Colonic mucosa (tissue), 4 donors: ENCODE results near the gene APOL1. TPM values are rescaled to one million over a fixed set of nuclear protein-coding genes. Genes with fewer than 3 reads are reported as not detected.
"Not testable (repeated sequence)": the region's sequence is repeated elsewhere in the genome, so short reads cannot be mapped to it uniquely, and the experiment has no call there.

Experiments
- DNase-seq: peaks from one replicate; pipeline ENCODE4 v3.0.0-alpha.2; 2020
- H3K27ac ChIP-seq: fragments of 200-600 bp; one replicate; pipeline ENCODE4 v1.8.0; 2021
- H3K27me3 ChIP-seq: fragments of 200-600 bp; one replicate; pipeline ENCODE4 v1.8.0; 2021
- H3K36me3 ChIP-seq: fragments of 200-600 bp; one replicate; pipeline ENCODE4 v1.8.0; 2021
- H3K4me1 ChIP-seq: fragments of 200-600 bp; one replicate; pipeline ENCODE4 v1.8.0; 2021; ENCODE audit warnings: mild to moderate bottlenecking
- H3K4me3 ChIP-seq: fragments of 200-600 bp; one replicate; pipeline ENCODE4 v1.8.0; 2021
- H3K9ac ChIP-seq, 2 donors: one replicate each; pipeline ENCODE4 v1.7.0; 2013; ENCODE audit warnings: control low read depth in 2 of 2, low read depth in 2 of 2, low read length in 2 of 2
- H3K9me3 ChIP-seq: fragments of 200-600 bp; one replicate; pipeline ENCODE4 v1.8.0; 2021
- intact Hi-C: fragments of 100-400 bp; cut with DNase I; formaldehyde crosslinking; loops from one replicate; pipeline ENCODE4 v1.14.1; 2022
- total RNA-seq, 2 donors: library from RNA; stranded (reverse); fragmentation: NEBNext Ultra II Directional in 1 of 2; extraction: Animal tissue kit (Norgen Biotek cat#: 25700) in 1 of 2; gene quantifications; one replicate each; pipeline ENCODE4 v1.2.1, GENCODE V29; 2021
- TF ChIP-seq, protein P1 (sequence below): fragments of 200-600 bp; IDR thresholded peaks from one replicate; pipeline ENCODE4 v1.8.0; 2022; ENCODE audit warnings: antibody characterized with exemption, mild to moderate bottlenecking
- donor health status: healthy.
- donor health status: DM: no; HTN: no; CAD: no.
- donor health status: DM: no; HTN: no; CAD: no.

The APOL1 gene
- total RNA-seq, 2 donors from 2014 or later: 14.7 to 34.6 TPM

GRCh38 chr22:36227396-36227795, 25.5 kb upstream of the APOL1 start:
- no peaks in the 10 kb centered on the region for H3K9me3 ChIP-seq
- H3K9ac ChIP-seq: no peak overlapping the region
- no peak for DNase-seq
- no peak overlapping the region for H3K27ac ChIP-seq
- H3K4me3 ChIP-seq: no peak overlapping the region
- no peaks in the 10 kb centered on the region for H3K4me1 ChIP-seq
- no peaks in the 10 kb centered on the region for H3K27me3 ChIP-seq
- intact Hi-C loops: no loop called here
- TF ChIP-seq, protein P1, sequence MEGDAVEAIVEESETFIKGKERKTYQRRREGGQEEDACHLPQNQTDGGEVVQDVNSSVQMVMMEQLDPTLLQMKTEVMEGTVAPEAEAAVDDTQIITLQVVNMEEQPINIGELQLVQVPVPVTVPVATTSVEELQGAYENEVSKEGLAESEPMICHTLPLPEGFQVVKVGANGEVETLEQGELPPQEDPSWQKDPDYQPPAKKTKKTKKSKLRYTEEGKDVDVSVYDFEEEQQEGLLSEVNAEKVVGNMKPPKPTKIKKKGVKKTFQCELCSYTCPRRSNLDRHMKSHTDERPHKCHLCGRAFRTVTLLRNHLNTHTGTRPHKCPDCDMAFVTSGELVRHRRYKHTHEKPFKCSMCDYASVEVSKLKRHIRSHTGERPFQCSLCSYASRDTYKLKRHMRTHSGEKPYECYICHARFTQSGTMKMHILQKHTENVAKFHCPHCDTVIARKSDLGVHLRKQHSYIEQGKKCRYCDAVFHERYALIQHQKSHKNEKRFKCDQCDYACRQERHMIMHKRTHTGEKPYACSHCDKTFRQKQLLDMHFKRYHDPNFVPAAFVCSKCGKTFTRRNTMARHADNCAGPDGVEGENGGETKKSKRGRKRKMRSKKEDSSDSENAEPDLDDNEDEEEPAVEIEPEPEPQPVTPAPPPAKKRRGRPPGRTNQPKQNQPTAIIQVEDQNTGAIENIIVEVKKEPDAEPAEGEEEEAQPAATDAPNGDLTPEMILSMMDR: no peak
- H3K36me3 ChIP-seq: no peaks in the 10 kb centered on the region

GRCh38 chr22:36227806-36228205, 25.1 kb upstream of the APOL1 start:
- no peaks in the 10 kb centered on the region for H3K9me3 ChIP-seq
- intact Hi-C loops: no loop called here
- H3K27ac ChIP-seq: no peak overlapping the region
- no peak for DNase-seq
- H3K36me3 ChIP-seq: no peaks in the 10 kb centered on the region
- H3K27me3 ChIP-seq: no peaks in the 10 kb centered on the region
- no peak overlapping the region for H3K4me3 ChIP-seq
- H3K9ac ChIP-seq: no peak overlapping the region
- TF ChIP-seq, protein P1: no peak
- H3K4me1 ChIP-seq: no peaks in the 10 kb centered on the region

- H3K4me3 ChIP-seq, H3K36me3 ChIP-seq, H3K27me3 ChIP-seq, H3K27ac ChIP-seq, H3K9me3 ChIP-seq, H3K9ac ChIP-seq, intact Hi-C loops, H3K4me1 ChIP-seq, DNase-seq: not testable (repeated sequence)
Observed at GRCh38 chr22:36228369-36228768, 24.6 kb upstream of the APOL1 start.

GRCh38 chr22:36228944-36229343, 24.0 kb upstream of the APOL1 start:
- Histone ChIP-seq H3K9me3 (no peaks in the 10 kb centered on the region), H3K4me1 (no peaks in the 10 kb centered on the region), H3K9ac (no peak overlapping the region), H3K27ac (no peak overlapping the region), H3K27me3 (no peaks in the 10 kb centered on the region), H3K4me3 (no peak overlapping the region), H3K36me3 (no peaks in the 10 kb centered on the region)
- DNase-seq: no peak
- TF ChIP-seq, protein P1: no peak
- intact Hi-C loops: no loop called here

DNA sequence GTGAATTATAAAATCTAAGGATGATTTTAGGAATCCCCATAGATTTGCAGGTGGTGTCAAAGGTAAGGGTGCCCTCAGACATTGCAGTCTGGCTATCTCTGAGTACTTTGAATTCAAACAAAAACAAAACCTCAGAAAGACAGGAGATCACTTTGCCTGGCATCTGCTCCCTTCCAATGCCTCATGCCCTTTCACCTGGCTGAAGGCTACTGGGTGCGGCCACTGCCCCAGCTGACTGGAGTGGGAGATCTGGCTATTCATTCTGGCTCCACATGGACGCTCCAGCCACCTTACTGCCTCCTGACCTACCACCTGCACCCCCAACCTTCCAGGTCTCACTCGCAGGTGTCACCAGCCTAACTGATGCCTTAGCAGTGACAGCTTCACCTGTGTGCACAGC, 23.3 kb upstream of the APOL1 start:
- H3K36me3 ChIP-seq, H3K9me3 ChIP-seq, intact Hi-C loops: not testable (repeated sequence)

GRCh38 chr22:36231051-36231450, 21.9 kb upstream of the APOL1 start:
- H3K36me3 ChIP-seq, H3K9ac ChIP-seq, H3K27ac ChIP-seq, H3K4me3 ChIP-seq, H3K4me1 ChIP-seq, intact Hi-C loops, DNase-seq, H3K27me3 ChIP-seq, H3K9me3 ChIP-seq: not testable (repeated sequence)

More for the DNA sequence above, 23.3 kb upstream of the APOL1 start:
- H3K4me3 ChIP-seq, H3K4me1 ChIP-seq, DNase-seq, H3K27me3 ChIP-seq, H3K27ac ChIP-seq, H3K9ac ChIP-seq: not testable (repeated sequence)

DNA sequence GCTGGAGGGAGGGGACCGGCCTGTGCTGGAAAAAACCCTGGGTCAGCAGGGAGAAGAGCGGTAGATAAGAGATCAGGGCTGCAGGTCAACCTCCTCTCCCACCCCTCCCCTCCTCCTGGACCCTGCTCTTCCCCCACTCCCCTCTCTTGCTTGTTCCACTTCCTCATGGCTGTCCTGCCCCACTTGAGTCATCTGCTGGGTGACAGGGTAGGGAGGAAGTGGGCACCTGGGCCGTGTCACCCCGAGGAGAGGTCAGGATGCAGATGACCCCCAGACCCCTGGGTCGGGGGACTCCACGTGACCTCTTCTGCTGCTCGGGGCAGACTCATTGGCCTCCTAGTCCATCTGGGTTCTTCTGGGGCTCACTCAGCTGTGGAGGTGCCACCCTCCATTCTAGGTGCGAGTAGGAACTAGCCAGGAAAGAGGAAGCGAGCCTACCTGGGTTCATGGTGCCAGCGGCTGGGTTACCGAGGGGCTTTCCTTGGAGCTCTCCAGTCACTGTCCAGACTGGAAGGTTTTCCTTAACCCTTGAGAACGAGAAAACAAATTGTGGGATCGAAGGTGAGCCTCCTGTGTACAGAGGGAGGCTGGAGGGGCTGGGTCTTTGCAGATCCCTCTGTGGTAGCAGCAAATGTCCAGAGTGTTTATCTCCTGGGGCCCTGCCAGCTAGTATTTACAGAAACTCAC, 20.1 kb upstream of the APOL1 start:
- no peaks in the 10 kb centered on the region for H3K9me3 ChIP-seq
- TF ChIP-seq, protein P1: no peak
- H3K4me1 ChIP-seq: peaks cover 18% of the 10 kb centered on the region
- H3K4me3 ChIP-seq: no peak overlapping the region
- H3K27me3 ChIP-seq: no peaks in the 10 kb centered on the region
- no peak for DNase-seq
- H3K9ac ChIP-seq: no peak overlapping the region
- H3K36me3 ChIP-seq: no peaks in the 10 kb centered on the region
- intact Hi-C loops: no loop called here
- H3K27ac ChIP-seq: no peak overlapping the region
